ENCODE measurements around the gene PRKCA.
A peak's percentile ranks its signal among the peaks of the same experiment; 100 is the strongest.

The PRKCA gene

DNA sequence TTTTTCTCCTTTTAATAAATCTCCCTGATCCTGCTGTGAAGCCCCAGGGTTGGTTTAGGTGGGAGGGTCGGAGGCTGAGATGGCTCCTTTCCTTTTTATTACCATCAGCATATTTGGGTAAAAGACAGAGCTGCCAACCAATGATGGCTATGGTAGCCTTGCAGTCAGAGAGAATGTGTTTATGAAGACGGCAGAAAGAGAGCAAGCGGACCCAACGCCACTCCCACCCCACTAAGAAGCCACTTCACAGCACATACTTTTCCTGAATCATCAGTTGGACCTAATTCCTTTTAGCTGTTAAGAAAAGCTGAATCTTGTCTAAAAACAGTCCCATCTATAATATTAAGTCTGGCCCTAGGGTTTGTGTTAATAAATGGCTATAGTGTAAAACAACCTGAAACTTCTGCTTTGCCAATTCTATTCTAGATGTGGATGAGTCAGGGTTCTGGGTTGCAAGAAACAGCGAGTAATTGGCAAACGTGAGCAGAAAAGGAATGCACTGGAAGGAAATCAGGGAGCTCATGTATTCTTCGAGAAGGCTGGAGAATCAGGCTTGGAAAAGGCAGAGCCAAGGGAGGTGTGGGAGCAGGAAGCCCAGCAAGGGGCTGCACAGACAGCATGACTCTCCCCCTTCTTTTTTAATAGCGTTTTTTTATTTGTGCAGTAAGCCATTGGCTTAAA is 34.0 kb upstream of the PRKCA start:
- H3K79me2 ChIP-seq (ENCODE audit: control insufficient read depth, insufficient read depth, low read length, poor library complexity), result no peaks in the 10 kb centered on the region
- H3K4me2 ChIP-seq (ENCODE audit: low read length), result no peak overlapping the region
- H3K79me1 ChIP-seq (ENCODE audit: low read length), result no peaks in the 10 kb centered on the region
- no peak overlapping the region for H2BK12ac ChIP-seq (ENCODE audit: low read length)
- H3K23ac ChIP-seq (ENCODE audit: low read length), result no peak overlapping the region
- peak in 1 of 2 donors; percentile 14 for DNase-seq
- no peaks in the 10 kb centered on the region for H3K36me3 ChIP-seq (ENCODE audit: control insufficient read depth in 1 of 2, insufficient read depth in 2 of 2, low read length in 2 of 2)
- no peak overlapping the region for H2BK120ac ChIP-seq (ENCODE audit: insufficient read depth, low read length, poor library complexity)
- no peak overlapping the region for H4K12ac ChIP-seq (ENCODE audit: low read depth, low read length)
- H3K9ac ChIP-seq (ENCODE audit: low read length), result no peak overlapping the region
- H3K4me3 ChIP-seq (ENCODE audit: low read depth, low read length), result no peak overlapping the region
- H3K14ac ChIP-seq (ENCODE audit: low read length), result no peak overlapping the region
- no peak overlapping the region for H4K91ac ChIP-seq (ENCODE audit: low read depth, low read length)
- H3K9me3 ChIP-seq (ENCODE audit: insufficient read depth, low read depth, low read length), result no peaks in the 10 kb centered on the region
- H2AFZ ChIP-seq (ENCODE audit: insufficient read depth, low read length, poor library complexity), result no peak overlapping the region
- H3K18ac ChIP-seq (ENCODE audit: low read length), result no peak overlapping the region
- no peak overlapping the region for H3K4ac ChIP-seq (ENCODE audit: low read depth, low read length)
- no peaks in the 10 kb centered on the region for H3K4me1 ChIP-seq (ENCODE audit: control insufficient read depth in 1 of 2, insufficient read depth in 2 of 2, low read length in 2 of 2)
- no peak overlapping the region for H2AK5ac ChIP-seq (ENCODE audit: low read length)
- H4K8ac ChIP-seq (ENCODE audit: low read depth, low read length), result no peak overlapping the region
- no peak overlapping the region for H3K27ac ChIP-seq (ENCODE audit: low read depth, low read length)
- no peaks in the 10 kb centered on the region for H3K27me3 ChIP-seq (ENCODE audit: insufficient read depth, low read length)
- no CpG with 5 or more reads among the region's 8 CpGs for WGBS (ENCODE audit: extremely low coverage, insufficient coverage, insufficient read length)
- H2BK5ac ChIP-seq (ENCODE audit: low read depth, low read length, poor library complexity), result no peak overlapping the region

DNA sequence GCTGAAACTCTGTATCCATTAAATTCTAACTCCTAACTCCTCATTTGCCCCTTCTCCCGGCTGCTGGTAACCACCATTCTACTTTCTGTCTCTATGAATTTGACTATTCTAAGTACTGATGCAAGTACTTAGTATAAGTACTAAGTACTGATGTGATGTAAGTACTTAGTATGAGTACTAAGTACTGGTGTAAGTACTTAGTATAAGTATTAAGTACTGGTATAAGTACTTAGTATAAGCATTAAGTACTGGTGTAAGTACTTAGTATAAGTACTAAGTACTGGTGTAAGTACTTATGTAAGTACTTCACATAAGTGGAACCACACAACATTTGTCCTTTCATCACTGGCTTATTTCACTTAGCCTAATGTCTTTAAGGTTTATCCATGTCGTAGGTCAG is 32.3 kb upstream of the PRKCA start:
- no peak for DNase-seq
- Histone ChIP-seq H2BK12ac (ENCODE audit: low read length) (no peak overlapping the region), H3K36me3 (ENCODE audit: control insufficient read depth in 1 of 2, insufficient read depth in 2 of 2, low read length in 2 of 2) (no peaks in the 10 kb centered on the region), H3K4me2 (ENCODE audit: low read length) (no peak overlapping the region), H3K27me3 (ENCODE audit: insufficient read depth, low read length) (no peaks in the 10 kb centered on the region), H2AK5ac (ENCODE audit: low read length) (no peak overlapping the region), H3K23ac (ENCODE audit: low read length) (no peak overlapping the region), H3K14ac (ENCODE audit: low read length) (no peak overlapping the region), H2BK120ac (ENCODE audit: insufficient read depth, low read length, poor library complexity) (no peak overlapping the region), H4K12ac (ENCODE audit: low read depth, low read length) (no peak overlapping the region), H2AFZ (ENCODE audit: insufficient read depth, low read length, poor library complexity) (no peak overlapping the region), H4K8ac (ENCODE audit: low read depth, low read length) (no peak overlapping the region), H3K79me2 (ENCODE audit: control insufficient read depth, insufficient read depth, low read length, poor library complexity) (no peaks in the 10 kb centered on the region), H2BK5ac (ENCODE audit: low read depth, low read length, poor library complexity) (no peak overlapping the region), H3K79me1 (ENCODE audit: low read length) (no peaks in the 10 kb centered on the region), H3K4me3 (ENCODE audit: low read depth, low read length) (no peak overlapping the region), H3K4ac (ENCODE audit: low read depth, low read length) (no peak overlapping the region), H3K9me3 (ENCODE audit: insufficient read depth, low read depth, low read length) (no peaks in the 10 kb centered on the region), H3K9ac (ENCODE audit: low read length) (no peak overlapping the region), H3K4me1 (ENCODE audit: control insufficient read depth in 1 of 2, insufficient read depth in 2 of 2, low read length in 2 of 2) (no peaks in the 10 kb centered on the region), H3K27ac (ENCODE audit: low read depth, low read length) (no peak overlapping the region), H3K18ac (ENCODE audit: low read length) (no peak overlapping the region), H4K91ac (ENCODE audit: low read depth, low read length) (no peak overlapping the region)
- no CpG with 5 or more reads among the region's 2 CpGs for WGBS (ENCODE audit: extremely low coverage, insufficient coverage, insufficient read length)

DNA sequence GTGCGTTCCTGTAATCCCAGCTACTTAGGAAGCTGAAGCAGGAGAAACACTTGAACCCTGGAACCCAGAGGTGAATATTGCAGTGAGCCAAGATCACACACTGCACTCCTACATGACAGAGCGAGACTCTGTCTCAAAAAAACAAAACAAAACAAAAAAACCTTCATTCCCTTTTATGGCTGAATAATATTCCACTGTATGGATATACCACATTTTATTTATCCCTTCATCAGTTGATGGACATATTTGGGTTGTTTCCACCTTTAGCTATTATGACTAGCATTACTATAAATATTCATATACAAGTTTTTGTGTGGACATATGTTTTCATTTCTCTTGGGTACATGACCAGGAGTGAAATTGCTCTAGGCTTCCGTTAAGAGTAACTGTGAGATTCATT is 30.9 kb upstream of the PRKCA start:
- no peaks in the 10 kb centered on the region for H3K79me2 ChIP-seq (ENCODE audit: control insufficient read depth, insufficient read depth, low read length, poor library complexity)
- no peak overlapping the region for H2BK12ac ChIP-seq (ENCODE audit: low read length)
- WGBS (ENCODE audit: extremely low coverage, insufficient coverage, insufficient read length), result no CpG with 5 or more reads among the region's 3 CpGs
- H4K12ac ChIP-seq (ENCODE audit: low read depth, low read length), result no peak overlapping the region
- H3K4me2 ChIP-seq (ENCODE audit: low read length), result no peak overlapping the region
- H2AFZ ChIP-seq (ENCODE audit: insufficient read depth, low read length, poor library complexity), result no peak overlapping the region
- H3K9me3 ChIP-seq (ENCODE audit: insufficient read depth, low read depth, low read length), result no peaks in the 10 kb centered on the region
- H4K8ac ChIP-seq (ENCODE audit: low read depth, low read length), result no peak overlapping the region
- H3K23ac ChIP-seq (ENCODE audit: low read length), result no peak overlapping the region
- H3K4ac ChIP-seq (ENCODE audit: low read depth, low read length), result no peak overlapping the region
- no peak overlapping the region for H3K18ac ChIP-seq (ENCODE audit: low read length)
- no peak overlapping the region for H4K91ac ChIP-seq (ENCODE audit: low read depth, low read length)
- no peak overlapping the region for H2BK5ac ChIP-seq (ENCODE audit: low read depth, low read length, poor library complexity)
- no peaks in the 10 kb centered on the region for H3K36me3 ChIP-seq (ENCODE audit: control insufficient read depth in 1 of 2, insufficient read depth in 2 of 2, low read length in 2 of 2)
- no peak overlapping the region for H2BK120ac ChIP-seq (ENCODE audit: insufficient read depth, low read length, poor library complexity)
- no peaks in the 10 kb centered on the region for H3K79me1 ChIP-seq (ENCODE audit: low read length)
- H2AK5ac ChIP-seq (ENCODE audit: low read length), result no peak overlapping the region
- no peak overlapping the region for H3K14ac ChIP-seq (ENCODE audit: low read length)
- H3K4me3 ChIP-seq (ENCODE audit: low read depth, low read length), result no peak overlapping the region
- H3K9ac ChIP-seq (ENCODE audit: low read length), result no peak overlapping the region
- no peak overlapping the region for H3K27ac ChIP-seq (ENCODE audit: low read depth, low read length)
- no peaks in the 10 kb centered on the region for H3K27me3 ChIP-seq (ENCODE audit: insufficient read depth, low read length)
- H3K4me1 ChIP-seq (ENCODE audit: control insufficient read depth in 1 of 2, insufficient read depth in 2 of 2, low read length in 2 of 2), result no peaks in the 10 kb centered on the region
- no peak for DNase-seq

DNA sequence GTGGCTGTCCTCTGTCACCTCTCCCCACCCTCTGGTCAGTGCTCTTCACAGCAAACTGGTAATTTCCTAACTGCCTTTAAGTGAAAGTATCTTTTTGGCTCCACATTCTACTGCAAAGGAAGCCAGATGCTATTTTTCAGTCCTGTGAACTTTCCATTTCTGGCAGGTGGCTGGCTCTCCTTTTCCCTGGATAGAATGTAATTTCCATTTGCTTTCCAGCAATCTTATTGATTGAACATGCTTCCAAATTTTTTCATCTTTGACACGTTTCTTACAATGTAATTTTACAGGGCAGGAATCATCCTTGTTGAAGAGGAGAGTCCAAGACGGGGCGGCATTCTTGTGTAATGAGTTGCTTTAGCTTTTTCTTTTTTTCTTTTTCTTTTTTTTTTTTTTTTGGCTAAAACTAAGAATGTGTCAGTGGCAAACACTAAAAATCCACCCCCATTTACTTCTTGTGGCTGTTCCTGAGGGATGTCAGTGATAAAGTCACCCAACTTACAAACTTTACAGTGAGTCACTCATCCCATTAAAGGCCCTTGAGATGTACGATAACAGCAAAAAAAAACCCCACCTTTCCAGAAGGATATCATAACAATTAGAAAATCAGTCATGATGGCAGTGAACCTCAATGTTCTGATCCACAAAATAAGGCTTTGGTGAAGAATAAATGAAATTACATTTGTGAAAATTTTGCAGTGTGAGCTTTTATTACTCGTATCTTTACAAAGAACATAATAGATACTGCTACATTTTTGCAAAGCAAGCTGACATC is 29.4 kb upstream of the PRKCA start:
- Histone ChIP-seq H3K4ac (ENCODE audit: low read depth, low read length) (no peak overlapping the region), H2BK12ac (ENCODE audit: low read length) (no peak overlapping the region), H4K12ac (ENCODE audit: low read depth, low read length) (no peak overlapping the region), H3K79me2 (ENCODE audit: control insufficient read depth, insufficient read depth, low read length, poor library complexity) (no peaks in the 10 kb centered on the region), H3K27ac (ENCODE audit: low read depth, low read length) (no peak overlapping the region), H3K9me3 (ENCODE audit: insufficient read depth, low read depth, low read length) (no peaks in the 10 kb centered on the region), H4K8ac (ENCODE audit: low read depth, low read length) (no peak overlapping the region), H3K4me3 (ENCODE audit: low read depth, low read length) (no peak overlapping the region), H3K27me3 (ENCODE audit: insufficient read depth, low read length) (no peaks in the 10 kb centered on the region), H3K4me2 (ENCODE audit: low read length) (no peak overlapping the region), H3K23ac (ENCODE audit: low read length) (no peak overlapping the region), H2AK5ac (ENCODE audit: low read length) (no peak overlapping the region), H3K18ac (ENCODE audit: low read length) (no peak overlapping the region), H2BK120ac (ENCODE audit: insufficient read depth, low read length, poor library complexity) (no peak overlapping the region), H2AFZ (ENCODE audit: insufficient read depth, low read length, poor library complexity) (no peak overlapping the region), H3K14ac (ENCODE audit: low read length) (no peak overlapping the region), H3K36me3 (ENCODE audit: control insufficient read depth in 1 of 2, insufficient read depth in 2 of 2, low read length in 2 of 2) (no peaks in the 10 kb centered on the region), H3K4me1 (ENCODE audit: control insufficient read depth in 1 of 2, insufficient read depth in 2 of 2, low read length in 2 of 2) (no peaks in the 10 kb centered on the region), H3K79me1 (ENCODE audit: low read length) (no peaks in the 10 kb centered on the region), H3K9ac (ENCODE audit: low read length) (no peak overlapping the region), H2BK5ac (ENCODE audit: low read depth, low read length, poor library complexity) (no peak overlapping the region), H4K91ac (ENCODE audit: low read depth, low read length) (no peak overlapping the region)
- DNase-seq, result no peak
- WGBS (ENCODE audit: extremely low coverage, insufficient coverage, insufficient read length), result no CpG with 5 or more reads among the region's 5 CpGs

Measured in trophoblast cell (in vitro differentiated cells and primary cell).